Measurements from ENCODE around the gene LRP2.
A peak's percentile ranks its signal among the peaks of the same experiment; 100 is the strongest.

Gene LRP2

DNA sequence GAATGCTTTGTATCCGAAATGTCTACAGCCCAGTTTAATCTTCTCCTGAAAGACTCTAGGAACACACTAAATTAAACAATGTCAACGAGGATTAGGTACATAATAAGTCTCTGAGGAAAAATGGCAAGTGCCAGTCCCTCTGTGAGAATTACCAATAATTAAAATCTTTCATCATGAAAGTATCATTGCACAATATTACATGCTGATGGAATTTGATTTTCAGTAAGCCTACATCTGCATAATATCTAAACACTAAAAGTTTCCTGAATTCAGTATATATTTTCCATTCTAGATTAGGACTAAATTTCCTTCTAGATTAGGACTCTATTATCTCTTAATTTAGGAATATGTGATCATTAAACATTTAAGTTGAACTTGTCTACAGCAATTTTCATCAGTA is 132.1 kb downstream of the LRP2 start:
- DNase-seq = no peak

DNA sequence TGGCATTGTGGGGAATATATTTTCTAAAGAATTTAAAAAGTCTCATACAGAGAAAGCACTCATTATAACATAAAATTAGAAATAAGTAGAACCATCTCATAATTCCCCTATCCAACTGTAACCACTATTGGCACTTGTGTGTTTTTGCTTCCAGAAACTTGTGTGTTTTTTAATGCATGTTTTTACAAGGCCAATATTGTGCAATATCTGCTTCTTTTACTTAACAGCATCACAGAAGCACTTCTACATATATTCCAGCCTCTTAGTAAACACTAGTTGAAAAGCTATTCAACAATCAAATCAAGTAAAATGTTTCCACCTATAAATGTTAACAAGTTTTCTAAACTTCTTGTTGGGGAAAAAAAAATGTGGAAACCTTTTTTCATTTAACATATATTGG is 132.7 kb downstream of the LRP2 start:
- no peak for DNase-seq

DNA sequence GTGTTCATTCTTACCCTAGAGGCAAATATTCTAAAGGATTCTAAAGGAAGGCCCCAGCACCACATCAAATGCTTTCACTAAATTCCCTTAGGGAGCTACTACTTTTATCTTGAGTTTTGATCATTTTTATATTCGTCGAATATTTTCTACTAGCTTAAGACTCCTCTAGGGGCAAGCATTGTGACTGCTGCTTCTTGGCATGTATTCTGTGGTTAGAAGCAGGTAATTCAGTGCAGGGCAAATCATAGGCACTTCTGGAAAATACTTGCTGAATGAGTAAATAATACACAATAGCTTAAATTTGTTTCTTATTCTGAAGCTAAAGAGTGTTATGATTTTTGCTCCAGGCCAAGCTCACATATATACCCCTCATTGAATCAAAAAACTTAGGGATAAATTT is 136.4 kb downstream of the LRP2 start:
- no peak for DNase-seq

DNA sequence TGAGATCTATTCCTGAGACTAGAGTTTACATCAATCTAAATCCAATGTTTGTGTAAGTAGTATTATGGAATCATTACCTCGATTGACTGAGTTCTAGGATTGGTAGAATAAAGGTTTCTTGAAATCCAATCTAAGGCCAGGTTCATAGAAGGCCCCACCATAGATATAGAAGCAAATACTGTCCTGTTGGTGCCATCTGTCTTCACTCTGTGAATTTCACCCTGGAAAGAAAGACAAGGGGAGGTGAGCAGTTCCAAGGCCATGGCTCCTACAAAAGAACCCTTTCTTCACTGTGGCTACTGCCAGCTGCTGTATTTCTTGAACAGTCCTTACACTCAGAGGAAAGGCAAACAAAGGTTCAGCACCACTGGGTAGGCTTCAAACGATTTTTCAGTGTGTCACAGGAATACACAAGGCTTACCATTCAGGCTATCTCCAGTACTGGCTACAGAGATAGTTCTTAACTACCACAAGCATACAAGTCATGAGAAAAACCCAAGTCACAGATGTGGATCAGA is 137.0 kb downstream of the LRP2 start:
- no peak for DNase-seq

DNA sequence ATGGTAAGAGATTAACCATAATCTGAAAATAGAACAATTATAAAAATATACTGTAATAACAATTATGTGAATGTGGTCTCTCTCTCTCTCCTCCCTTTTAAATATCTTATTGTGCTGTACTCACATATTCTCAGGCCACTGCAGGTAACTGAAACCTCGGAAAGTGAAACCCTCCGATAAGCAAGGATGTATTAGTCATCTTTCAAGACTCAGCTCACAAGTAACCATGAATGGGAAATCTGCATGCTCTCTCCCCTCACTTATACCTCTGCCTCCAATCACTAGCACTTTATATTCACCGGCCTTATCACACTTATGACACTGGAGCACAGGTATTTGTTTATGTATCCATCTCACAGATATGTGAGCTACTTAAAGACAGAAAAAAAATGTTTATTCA is 139.7 kb downstream of the LRP2 start:
- no peak for DNase-seq

DNA sequence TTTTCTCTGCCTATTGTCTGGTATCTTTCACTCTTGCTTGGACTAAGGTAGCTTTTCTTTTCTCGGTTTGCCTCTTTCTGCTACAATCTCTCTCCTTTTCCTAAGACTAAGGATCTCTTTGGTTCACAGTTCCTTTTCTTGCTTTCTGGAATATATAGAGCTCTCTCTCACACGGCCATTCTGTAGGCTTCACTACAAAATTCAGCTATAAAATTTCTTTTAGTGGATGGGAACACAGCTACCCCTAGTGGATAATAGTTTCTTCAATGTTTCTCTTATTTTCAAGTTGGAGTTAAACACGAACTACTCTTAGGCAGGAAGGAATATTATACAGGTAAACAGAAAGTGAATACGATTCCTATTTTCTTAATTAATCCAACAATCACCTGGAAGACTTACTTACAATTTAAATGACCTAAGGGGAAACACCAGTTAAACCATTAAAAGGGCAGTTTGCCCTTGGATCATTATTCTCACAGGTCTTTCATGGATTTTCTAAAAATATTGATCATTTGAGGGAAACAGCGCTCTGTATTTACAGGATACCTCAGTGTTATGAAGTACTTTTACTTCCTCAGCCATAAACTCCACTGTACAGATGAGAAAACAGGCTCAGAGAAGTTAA is 140.5 kb downstream of the LRP2 start:
- peak; percentile 12 for DNase-seq

DNA sequence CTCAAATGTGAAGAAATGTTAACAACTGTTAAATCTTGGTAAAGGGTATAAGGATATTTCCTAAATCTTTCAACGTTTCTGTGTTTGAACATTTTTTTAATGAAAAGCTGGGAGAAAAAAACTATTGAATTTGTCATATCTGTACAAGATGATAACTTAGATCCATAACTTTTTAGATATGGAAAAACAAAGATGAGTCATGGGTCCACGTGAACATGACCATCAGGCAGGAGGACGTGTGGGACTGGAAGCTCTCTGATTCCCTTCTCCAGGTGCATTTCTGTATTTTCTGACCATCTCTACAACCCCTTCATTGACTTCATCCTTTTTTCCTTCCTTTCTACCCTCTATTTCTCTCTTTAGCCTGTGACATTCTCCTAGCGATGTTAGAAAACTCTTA is 151.4 kb downstream of the LRP2 start:
- no peak for DNase-seq

DNA sequence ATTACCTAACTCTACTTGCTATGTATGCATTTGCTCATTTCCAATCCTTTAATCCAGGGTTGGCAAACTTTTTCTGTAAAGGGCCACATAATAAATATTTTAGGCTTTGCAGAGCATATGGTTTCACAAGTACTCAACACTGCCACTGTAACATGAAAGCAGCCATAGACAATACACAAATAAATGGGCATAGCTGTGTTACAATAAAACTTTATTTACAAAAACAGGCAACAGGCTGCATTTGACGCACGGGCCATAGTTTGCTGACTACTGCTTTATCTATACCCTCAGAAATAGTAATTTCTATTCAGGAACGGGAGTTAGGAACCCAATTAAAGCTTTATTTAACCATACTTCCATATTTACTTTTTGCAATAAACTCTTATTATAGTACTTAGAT is 154.3 kb downstream of the LRP2 start:
- no peak for DNase-seq

DNA sequence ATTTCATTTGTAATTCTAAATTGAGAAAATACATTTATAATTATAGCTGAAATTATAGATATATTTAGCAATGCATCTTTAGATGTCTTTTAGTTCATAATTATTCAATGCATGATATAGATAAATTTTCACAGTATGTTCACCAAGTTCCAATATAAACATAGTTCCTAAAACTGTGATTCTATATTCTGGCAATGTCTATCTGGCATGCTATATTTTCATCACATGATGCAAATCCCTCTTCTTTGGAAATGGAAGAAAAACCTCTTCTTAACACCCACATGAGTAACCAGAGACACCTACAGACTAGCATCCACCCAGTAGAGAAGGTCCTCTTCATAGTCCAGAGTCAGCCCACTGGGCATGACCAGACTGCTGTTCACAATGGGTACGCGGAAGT is 157.2 kb downstream of the LRP2 start:
- no peak for DNase-seq

DNA sequence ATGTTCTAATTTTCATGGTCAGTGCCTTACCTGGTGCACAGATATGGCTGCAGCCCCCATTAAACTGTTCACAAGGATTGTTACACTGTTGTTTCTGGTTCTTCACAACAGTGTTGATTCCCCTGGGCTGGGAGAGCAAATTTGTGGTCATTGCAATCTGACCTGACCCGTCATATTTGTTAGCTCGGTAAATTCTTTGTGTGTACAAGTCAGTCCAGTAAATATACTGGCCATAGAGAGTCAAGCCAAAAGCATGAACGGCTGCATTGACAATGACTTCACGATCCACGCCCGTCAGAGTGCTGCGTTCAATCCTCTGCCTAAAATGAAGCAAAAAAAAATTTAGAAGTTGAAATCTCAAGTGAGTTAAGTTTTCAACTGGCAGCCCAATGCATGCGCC is 158.4 kb downstream of the LRP2 start:
- no peak for DNase-seq

DNA sequence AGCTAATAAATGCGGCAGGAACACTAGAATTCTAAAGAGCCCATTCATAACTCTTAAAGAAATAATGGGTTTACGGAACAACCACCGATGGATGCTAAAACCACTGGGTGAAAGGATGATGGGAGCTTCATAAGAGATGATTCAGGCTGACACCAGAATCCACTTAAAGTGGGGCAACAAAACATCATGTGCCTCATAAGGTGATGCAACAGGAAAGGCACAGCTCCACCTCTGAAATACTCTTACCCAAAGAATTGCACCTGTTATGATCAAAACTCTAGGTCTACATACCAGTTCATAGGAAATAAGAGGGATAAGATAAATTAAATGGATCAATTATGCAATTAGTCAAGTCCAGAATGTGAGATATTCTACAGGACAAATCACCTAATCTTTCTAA is 161.6 kb downstream of the LRP2 start:
- no peak for DNase-seq

DNA sequence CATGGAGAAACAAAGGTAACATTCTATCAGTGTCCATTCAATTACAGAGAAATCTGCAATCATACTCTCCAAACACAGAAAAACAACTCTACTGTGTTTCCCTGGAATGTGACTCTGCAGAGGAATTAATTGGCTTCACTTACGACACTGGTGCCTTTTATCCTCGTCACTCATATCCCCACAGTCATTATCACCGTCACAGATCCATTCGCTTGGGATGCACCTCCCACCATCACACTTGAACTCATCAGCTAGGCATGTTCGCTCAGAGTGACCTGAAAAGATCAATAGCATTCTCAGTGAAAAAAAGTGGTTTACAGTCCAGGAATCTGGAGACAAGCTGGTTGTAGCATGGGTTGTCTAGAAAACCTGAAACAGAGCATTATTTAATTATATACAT is 168.7 kb downstream of the LRP2 start:
- DNase-seq = no peak

DNA sequence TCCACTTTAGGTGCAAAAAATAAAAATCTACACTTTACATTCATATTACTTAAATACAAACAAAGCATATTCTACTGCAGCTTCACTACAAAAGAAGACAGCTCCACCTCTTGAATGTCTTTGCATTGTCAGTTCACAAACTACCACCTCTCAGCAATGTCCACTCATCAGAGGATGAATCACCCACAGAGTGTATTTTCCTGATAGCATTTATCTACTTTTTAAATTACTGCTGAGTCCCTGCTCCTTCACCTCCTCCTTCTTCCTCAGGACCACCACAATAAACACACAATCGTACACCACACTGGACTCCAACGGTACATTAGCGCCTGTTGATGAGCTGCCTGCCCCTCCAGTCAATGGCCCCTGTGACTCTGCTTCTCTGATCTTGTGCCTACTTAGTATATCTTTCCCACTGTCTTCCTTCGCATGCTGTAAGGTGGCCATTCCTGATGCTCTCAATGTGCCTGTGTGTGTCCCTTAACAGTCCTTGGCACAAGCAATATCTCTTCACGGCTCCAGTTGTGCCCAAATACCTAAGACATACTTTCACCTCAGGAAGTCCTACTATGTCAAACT is 172.0 kb downstream of the LRP2 start:
- no peak for DNase-seq

DNA sequence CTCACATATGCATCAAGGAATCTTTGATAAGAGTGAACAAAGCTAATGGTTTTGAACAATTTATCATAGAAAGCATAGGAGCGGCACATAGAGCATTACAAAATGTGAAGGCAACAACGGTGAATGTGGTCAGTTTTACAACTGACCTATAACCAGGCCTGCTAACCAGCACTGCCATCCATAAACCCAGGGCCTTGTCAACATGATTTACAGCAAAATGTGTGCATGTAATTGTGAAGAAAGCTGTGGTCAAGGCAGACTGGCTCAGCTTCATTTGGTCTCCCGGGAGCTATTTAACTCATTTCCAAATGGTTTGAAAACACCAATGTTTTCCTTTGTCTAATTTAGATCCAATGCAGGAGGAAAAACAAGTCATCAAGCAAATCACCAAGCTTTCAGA is 173.2 kb downstream of the LRP2 start:
- no peak for DNase-seq

DNA sequence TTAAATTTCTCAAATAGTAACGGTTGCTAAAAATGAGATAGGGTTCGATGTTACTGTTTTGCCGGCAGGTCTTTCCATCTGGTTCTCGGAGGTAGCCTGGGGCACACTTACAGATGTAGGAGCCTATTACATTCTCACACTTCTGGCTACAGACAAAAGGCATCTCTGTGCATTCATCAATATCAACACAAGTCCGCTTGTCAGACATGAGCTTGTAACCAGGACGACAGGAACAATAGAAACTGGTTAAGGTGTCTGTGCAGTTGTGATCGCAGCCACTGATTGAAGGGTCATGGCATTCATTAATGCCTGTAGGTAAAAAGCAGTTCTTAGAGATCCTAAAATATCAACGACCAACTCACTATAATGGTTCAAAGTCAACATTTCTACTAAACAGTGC is 176.6 kb downstream of the LRP2 start:
- no peak for DNase-seq

DNA sequence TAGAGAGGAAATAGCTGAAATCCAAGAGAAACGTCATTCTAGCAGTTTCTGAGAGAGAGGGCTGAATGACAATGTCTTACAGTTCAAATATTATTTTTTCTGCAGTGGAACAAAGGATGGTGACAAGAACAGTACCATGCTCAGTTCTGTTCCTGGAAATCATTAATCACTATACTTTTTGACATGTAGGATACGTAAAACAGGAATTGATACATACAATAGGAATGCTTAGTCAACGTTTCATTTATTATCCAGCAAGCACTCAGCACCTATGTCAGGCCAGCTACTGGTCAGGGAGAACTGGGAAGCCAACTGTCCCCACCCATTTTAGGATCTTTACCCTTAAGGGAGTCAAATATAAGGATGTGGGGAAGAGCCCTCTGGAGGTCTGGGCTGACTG is 178.3 kb downstream of the LRP2 start:
- DNase-seq = no peak

DNA sequence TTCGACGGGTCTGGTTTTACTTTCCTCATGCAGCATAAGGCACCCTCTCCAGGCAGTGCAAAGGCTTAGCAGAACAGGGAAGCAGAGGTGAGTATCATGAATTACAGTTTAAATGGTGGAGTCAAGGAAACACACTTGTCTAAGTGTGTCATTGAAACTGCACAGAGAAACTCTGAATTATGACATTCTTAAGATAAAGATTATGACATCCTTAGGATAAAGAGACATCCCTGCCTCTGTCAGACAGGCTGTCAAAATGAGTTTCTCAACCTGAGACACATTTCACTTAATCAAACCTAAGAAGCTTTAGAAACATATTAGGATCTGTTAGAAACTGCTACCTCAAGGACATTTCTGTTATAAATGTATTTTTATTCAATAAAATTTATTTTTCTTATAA is 179.8 kb downstream of the LRP2 start:
- no peak for DNase-seq

DNA sequence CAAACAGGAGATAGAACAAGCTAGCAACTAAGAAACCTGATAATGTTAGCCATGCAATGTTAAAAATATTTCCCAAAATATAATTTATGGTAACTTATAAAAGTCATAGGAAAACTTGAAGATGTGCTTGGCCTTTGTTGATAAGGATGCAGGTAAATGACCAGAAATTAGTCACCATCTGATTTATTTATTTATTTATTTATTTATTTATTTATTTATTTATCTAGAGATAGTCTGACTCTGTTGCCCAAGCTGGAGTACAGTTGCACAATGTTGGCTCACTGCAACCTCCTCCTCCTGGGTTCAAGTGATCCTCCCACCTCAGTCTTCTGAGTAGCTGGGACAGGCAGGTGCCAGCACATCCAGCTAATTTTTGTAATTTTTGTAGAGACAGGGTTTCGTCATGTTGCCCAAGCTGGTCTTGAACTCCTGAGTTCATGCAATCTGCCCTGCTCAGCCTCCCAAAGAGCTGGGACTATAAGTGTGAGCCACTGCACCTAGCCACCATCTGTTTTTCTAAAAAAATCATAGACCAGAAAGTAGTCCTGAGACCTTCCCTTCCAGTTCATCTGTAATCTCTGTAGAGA is 183.4 kb downstream of the LRP2 start:
- DNase-seq = no peak

DNA sequence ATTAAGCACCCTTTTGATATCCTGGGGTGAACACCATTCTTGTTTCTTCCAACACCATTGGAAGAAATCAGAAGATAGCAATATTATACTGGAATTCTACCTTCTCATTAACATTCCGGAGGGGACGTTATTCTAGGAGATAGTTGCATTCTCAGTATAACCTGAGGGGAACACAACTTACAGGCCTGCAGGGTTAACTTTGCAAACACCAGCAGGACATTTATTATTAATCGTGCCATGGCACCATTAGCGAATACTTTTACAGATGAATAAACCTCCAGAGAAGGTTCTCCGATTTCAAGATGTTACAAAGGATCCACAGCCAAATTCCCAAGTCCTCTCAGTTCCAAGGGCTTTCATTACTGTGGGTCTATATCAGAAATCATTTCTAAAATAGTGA is 184.0 kb downstream of the LRP2 start:
- no peak for DNase-seq

DNA sequence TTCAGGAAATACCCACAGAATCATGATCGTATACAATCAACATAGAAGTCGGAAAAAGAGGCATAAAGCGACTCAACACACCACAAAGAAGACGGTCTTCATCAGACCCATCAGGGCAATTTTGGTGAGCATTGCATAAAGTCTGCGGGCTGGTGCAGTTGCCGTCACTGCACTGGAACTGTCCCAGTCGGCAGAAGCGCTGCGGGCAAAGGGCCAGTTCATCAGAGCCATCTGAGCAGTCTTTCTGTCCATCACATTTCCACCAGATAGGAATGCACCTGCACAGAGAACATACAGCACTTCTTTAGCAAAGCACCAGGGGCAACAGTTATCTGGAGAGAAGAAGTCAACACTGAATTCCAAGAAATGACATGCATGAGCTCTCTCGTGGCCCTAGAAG is 187.2 kb downstream of the LRP2 start:
- DNase-seq = no peak

DNA sequence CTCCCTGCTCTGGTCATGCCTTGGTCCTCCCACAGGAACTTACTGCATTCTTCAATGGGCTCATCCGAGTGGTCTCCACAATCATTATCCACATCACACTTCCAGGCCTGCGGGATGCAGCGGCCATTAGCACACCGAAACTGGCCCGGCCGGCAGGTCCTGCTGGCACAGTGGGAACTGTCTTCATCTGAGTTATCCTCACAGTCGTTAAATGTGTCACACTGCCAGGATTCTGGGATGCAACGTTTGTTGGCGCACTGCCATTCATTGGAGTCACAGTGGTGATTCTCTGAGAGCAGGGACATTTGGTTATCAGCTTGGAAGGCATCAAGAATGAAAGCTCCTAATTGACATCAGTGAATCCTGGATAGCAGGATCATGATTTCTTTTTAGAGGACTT is 188.5 kb downstream of the LRP2 start:
- DNase-seq = no peak

DNA sequence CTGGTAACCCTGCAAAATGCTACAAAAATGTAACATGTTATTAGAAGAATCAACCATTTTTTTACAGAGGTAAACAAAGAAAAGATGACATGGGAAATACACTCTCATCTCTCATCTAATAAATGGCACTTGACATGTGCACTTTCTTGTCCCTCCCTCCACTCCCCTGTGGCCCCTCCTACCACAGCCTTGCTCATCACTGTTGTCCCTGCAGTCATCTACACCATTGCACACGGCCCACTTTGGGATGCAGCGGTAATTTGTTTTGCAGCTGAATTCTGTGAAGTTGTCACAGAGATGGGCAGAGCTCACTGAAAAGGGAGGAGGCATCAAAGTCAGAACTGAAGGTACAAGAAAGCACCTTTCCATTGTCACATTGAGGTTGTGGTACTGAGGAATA is 189.4 kb downstream of the LRP2 start:
- no peak for DNase-seq

DNA sequence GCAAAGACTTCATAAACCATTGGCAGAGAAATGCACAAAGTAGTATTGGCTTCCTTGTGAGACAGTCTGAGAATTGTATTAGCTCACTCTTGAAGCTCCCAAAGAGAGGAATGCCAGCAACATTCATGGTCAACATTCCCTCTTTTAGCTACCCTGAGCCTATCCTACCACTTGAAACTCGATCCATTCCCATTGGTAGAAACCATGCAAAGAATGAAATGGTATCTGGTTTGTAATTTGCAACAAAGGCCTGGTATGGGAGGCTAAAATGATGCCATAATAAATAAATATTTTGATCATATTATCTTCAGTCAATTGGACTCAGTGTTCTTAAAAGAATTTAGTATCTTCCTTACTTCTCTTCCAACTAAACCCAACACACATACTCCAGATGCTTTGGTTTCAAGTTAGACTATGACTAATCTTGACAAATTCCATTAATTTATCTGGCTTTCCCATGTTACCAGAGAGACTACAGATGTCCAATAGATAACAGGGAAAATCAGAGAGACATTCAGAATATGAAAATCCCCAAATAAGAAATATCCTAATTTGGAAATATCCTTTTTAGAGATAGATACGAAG is 190.1 kb downstream of the LRP2 start:
- no peak for DNase-seq

DNA sequence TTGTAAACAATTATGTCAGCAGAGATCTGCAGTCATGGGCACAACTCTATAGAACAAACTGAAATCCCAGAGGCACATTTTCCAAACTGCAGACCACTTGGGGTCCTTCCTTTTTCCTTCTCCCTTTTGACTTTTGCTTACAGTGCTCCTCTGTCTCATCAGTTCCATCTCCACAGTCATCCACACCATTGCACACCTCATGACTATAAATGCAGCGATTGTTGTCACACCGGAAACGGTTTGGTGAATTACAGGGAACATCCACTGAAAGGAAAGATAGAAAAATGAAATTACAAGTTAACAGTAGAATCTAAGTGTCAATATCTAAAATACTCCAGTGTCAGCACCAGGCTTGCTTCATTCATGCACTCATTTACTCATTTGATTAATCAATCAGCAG is 196.5 kb downstream of the LRP2 start:
- DNase-seq = no peak

DNA sequence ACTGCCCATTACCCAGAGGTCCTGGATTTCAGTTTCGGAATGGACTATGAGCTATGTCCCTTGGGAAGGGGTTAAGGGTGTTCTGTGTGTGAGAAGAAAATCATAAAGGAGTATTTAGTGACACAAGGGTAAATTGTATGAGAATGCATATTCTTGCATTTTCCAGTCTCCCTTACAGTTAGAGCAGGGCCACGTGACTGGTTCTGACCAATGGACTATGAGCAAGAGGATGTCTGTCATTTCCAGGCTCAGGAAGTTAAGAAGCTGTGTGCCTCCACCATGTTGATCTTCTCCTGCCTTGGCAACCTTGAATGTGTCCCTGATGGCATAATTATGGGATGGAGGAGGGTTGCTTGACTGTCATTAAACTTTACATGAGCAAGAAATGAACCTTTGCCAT is 198.0 kb downstream of the LRP2 start:
- DNase-seq = no peak

Data from inflammatory macrophage treated with lipopolysaccharide for 4 hours (primary cell).